Peyer's patch (tissue), 4 donors: ENCODE measurements around the gene IRF2BP2.

Experiments
- CTCF ChIP-seq, 6 experiments: fragments of 450-650 bp in 4 of 6; fragments of 200-600 bp in 2 of 6; sonication (generic) in 1 of 6; IDR thresholded peaks; one replicate each; pipeline ENCODE4 v1.5.1; 2017 to 2019; ENCODE audit warnings: antibody characterized with exemption in 6 of 6, mild to moderate bottlenecking in 3 of 6, moderate library complexity in 1 of 6
- POLR2A ChIP-seq, 2 donors: fragments of 450-650 bp; IDR thresholded peaks; one replicate each; pipeline ENCODE4 v1.5.1; 2017; ENCODE audit warnings: antibody characterized with exemption in 2 of 2, mild to moderate bottlenecking in 2 of 2, moderate library complexity in 2 of 2

GRCh38 chr1:234614081-234614489 is 4.1 kb upstream of the IRF2BP2 start:
- TF ChIP-seq POLR2A (IDR thresholded peaks at IDR 0.05) (no peak), CTCF (IDR thresholded peaks at IDR 0.05) (no peak)
